Measurements from ENCODE around the gene NPTX1.

The NPTX1 gene

GRCh38 chr17:80464486-80464885, 11.9 kb downstream of the NPTX1 start:
- TF ChIP-seq CTCF (IDR thresholded peaks at IDR 0.05; ENCODE audit: low read depth, low read length) = no peak
- DNase-seq (ENCODE audit: extremely low read depth, low read depth) = no peak

- no peak for TF ChIP-seq CTCF (IDR thresholded peaks at IDR 0.05; ENCODE audit: low read depth, low read length)
Measured at GRCh38 chr17:80463784-80464400, 12.5 kb downstream of the NPTX1 start.

GRCh38 chr17:80461528-80462160, 14.8 kb downstream of the NPTX1 start:
- no peak for TF ChIP-seq CTCF (IDR thresholded peaks at IDR 0.05; ENCODE audit: low read depth, low read length)
- no peak for DNase-seq (ENCODE audit: extremely low read depth, low read depth)

More at GRCh38 chr17:80463784-80464400, 12.5 kb downstream of the NPTX1 start:
- no peak for DNase-seq (ENCODE audit: extremely low read depth, low read depth)

- DNase-seq (ENCODE audit: extremely low read depth, low read depth) = no peak
- TF ChIP-seq CTCF (IDR thresholded peaks at IDR 0.05; ENCODE audit: low read depth, low read length) = no peak
Measured at GRCh38 chr17:80460429-80460834, 16.0 kb downstream of the NPTX1 start.

GRCh38 chr17:80459234-80459633, 17.2 kb downstream of the NPTX1 start:
- DNase-seq (ENCODE audit: extremely low read depth, low read depth) = no peak
- no peak for TF ChIP-seq CTCF (IDR thresholded peaks at IDR 0.05; ENCODE audit: low read depth, low read length)

GRCh38 chr17:80458016-80458415, 18.4 kb downstream of the NPTX1 start:
- no peak for DNase-seq (ENCODE audit: extremely low read depth, low read depth)
- TF ChIP-seq CTCF (IDR thresholded peaks at IDR 0.05; ENCODE audit: low read depth, low read length) = no peak

- no peak for TF ChIP-seq CTCF (IDR thresholded peaks at IDR 0.05; ENCODE audit: low read depth, low read length)
- DNase-seq (ENCODE audit: extremely low read depth, low read depth) = no peak
Measured at GRCh38 chr17:80457236-80457856, 19.1 kb downstream of the NPTX1 start.

Data from AG09319 (cell line).